ENCODE measurements around the gene MRM1. TPM values are rescaled to one million over a fixed set of nuclear protein-coding genes. Genes with fewer than 3 reads are reported as not detected.
A peak's percentile ranks its signal among the peaks of the same experiment; 100 is the strongest.

MRM1 gene
- total RNA-seq, 1 donor from 2014 or later = 5.4 TPM

GRCh38 chr17:36614933-36615332 is 13.6 kb downstream of the MRM1 start:
- Mint-ChIP-seq H3K27me3 (ENCODE audit: low read depth) (no peaks in the 10 kb centered on the region), H3K9me3 (no peaks in the 10 kb centered on the region), H3K27ac (ENCODE audit: unreplicated experiment) (no peak overlapping the region), H3K4me3 (no peak overlapping the region), H3K4me1 (no peaks in the 10 kb centered on the region), H3K36me3 (ENCODE audit: low read depth) (no peaks in the 10 kb centered on the region)
- no peak for TF ChIP-seq CTCF (conservative IDR thresholded peaks at IDR 0.05)
- DNase-seq (ENCODE audit: low read depth, low spot score) = no peak

GRCh38 chr17:36616061-36617029 is 15.0 kb downstream of the MRM1 start:
- Mint-ChIP-seq H3K36me3 (ENCODE audit: low read depth) (no peaks in the 10 kb centered on the region), H3K4me1 (no peaks in the 10 kb centered on the region), H3K4me3 (no peak overlapping the region), H3K27me3 (ENCODE audit: low read depth) (no peaks in the 10 kb centered on the region), H3K27ac (ENCODE audit: unreplicated experiment) (peak overlapping the region; percentile 27), H3K9me3 (no peaks in the 10 kb centered on the region)
- no peak for TF ChIP-seq CTCF (conservative IDR thresholded peaks at IDR 0.05)
- DNase-seq (ENCODE audit: low read depth, low spot score) = no peak

GRCh38 chr17:36617773-36618172 is 16.4 kb downstream of the MRM1 start:
- H3K27ac Mint-ChIP-seq (ENCODE audit: unreplicated experiment) = no peak overlapping the region
- H3K36me3 Mint-ChIP-seq (ENCODE audit: low read depth) = no peaks in the 10 kb centered on the region
- no peaks in the 10 kb centered on the region for H3K27me3 Mint-ChIP-seq (ENCODE audit: low read depth)
- H3K4me3 Mint-ChIP-seq = no peak overlapping the region
- no peaks in the 10 kb centered on the region for H3K4me1 Mint-ChIP-seq
- H3K9me3 Mint-ChIP-seq = no peaks in the 10 kb centered on the region
- TF ChIP-seq CTCF (conservative IDR thresholded peaks at IDR 0.05) = no peak
- no peak for DNase-seq (ENCODE audit: low read depth, low spot score)

GRCh38 chr17:36623281-36623680 is 21.9 kb downstream of the MRM1 start:
- Mint-ChIP-seq H3K4me1 (peaks cover 5% of the 10 kb centered on the region), H3K27me3 (ENCODE audit: low read depth) (no peaks in the 10 kb centered on the region), H3K27ac (ENCODE audit: unreplicated experiment) (no peak overlapping the region), H3K4me3 (no peak overlapping the region), H3K36me3 (ENCODE audit: low read depth) (no peaks in the 10 kb centered on the region), H3K9me3 (no peaks in the 10 kb centered on the region)
- no peak for DNase-seq (ENCODE audit: low read depth, low spot score)
- no peak for TF ChIP-seq CTCF (conservative IDR thresholded peaks at IDR 0.05)

GRCh38 chr17:36625188-36625587 is 23.8 kb downstream of the MRM1 start:
- no peak for DNase-seq (ENCODE audit: low read depth, low spot score)
- H3K27ac Mint-ChIP-seq (ENCODE audit: unreplicated experiment) = no peak overlapping the region
- H3K4me3 Mint-ChIP-seq = no peak overlapping the region
- H3K4me1 Mint-ChIP-seq = peaks cover 5% of the 10 kb centered on the region
- no peak for TF ChIP-seq CTCF (conservative IDR thresholded peaks at IDR 0.05)
- H3K9me3 Mint-ChIP-seq = no peaks in the 10 kb centered on the region
- H3K27me3 Mint-ChIP-seq (ENCODE audit: low read depth) = peaks cover 6% of the 10 kb centered on the region
- H3K36me3 Mint-ChIP-seq (ENCODE audit: low read depth) = no peaks in the 10 kb centered on the region

Data from neural crest cell (in vitro differentiated cells).